HG03460 (cell line): ENCODE results near the gene ZNF467.

Experiments
- ATAC-seq: cut with Tn5 transposase; IDR thresholded peaks from one replicate; pipeline ENCODE4 v1.9.1; 2021; ENCODE audit not compliant: unreplicated experiment

Gene ZNF467

DNA sequence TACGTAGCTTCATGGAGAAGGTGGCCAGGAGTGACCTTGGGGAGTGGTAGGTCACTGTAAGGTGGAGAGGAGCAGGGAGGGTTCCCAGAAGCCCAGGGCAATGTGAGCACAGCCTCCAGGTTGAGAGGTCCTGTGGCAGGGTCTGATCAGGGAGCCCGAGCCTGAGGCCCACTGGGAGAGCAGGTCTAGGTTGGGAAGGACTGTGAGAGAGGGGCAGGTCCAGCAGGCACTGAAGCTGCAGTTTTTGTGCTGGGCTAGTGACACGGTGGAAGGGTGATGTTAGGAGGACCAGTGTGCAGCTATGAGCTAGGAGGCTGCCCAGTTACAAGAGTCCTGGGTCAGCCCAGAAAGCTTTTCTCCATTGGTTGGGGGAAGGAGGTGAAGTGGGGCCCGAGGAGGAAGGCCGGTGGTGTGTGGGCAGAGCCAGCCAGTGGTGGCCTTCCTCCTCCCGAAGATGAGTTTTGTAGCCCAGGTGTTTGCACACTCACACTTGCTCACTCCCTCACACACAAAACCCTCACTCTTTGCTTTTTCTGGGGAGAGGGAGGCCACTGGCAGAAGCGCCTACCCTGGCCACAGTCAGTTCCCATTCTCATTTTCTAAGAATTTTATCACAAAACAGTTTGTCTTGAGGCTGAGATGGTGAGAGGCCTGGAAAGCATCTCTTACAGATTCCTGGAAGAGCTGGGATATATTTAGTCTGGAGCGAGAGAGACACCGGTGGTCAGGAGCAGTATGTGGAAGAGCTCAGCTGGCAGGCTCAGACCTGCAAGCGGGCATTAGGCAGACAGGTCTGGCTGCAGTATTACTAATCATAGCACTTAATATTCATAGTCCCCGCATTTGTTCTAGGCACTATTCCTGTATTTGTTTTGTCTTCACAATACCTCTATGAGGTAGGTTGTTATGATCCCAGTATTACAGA, 57.1 kb downstream of the ZNF467 start:
- ATAC-seq: no peak

DNA sequence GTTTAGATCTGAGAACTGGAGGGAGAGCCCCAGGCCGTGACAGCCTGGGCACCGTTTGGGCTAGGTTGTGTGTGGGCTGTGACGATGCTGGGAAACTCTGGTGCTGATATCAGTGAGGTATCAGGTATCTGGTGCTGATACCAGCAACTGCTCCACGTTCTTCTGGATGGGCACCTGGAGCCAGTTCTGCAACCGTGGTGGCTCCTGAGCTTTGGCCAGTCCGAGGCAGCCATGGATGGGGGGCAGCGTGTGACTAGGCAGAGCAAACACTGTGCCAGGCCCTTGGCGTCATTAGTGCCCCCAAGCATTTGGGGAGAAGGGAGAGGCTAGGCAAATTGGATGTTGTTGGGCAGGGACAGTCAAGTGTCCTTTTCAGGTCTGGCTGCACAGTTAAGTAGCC, 57.9 kb downstream of the ZNF467 start:
- ATAC-seq: no peak

DNA sequence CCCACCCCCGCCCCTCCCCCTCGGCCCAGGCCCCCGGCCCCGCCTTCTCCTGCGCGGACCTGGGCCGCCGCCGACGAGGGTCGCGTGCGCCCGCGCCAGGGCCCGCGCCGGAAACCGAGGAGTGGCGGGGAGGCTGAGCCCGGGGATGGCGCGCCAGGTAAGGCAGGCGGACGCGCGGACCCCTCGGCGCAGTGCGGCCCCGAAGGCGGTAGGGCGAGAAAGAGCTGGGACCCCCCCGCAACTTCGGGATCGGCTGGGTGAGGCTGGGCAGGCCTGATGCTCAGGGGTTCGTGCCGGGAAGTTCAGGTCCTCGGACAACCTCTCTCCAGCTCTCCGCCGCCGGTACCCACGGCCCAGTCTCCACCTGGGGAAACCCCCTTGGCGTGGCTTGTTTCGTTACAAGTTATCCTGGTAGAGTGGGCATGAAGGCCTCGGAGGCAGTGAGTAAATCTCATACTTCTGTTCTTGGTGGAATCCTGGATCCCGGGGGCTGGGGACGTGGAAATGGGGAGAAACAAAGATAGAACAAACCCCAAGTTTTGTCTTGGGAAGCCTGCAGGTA, 58.4 kb downstream of the ZNF467 start:
- peak; percentile 29 for ATAC-seq
